HepG2 (cell line): Measurements from ENCODE around the gene SLC16A3. TPM values are rescaled to one million over a fixed set of nuclear protein-coding genes. Genes with fewer than 3 reads are reported as not detected.

Experiments
- AFF4 ChIP-seq: sonication (generic); formaldehyde crosslinking; IDR thresholded peaks from 2 replicates; pipeline ENCODE4 v1.4.0; 2020; ENCODE audit warnings: missing genetic modification reagents
- BRD4 ChIP-seq: sonication (generic); formaldehyde crosslinking; IDR thresholded peaks from 2 replicates; pipeline ENCODE4 v1.4.0; 2020; ENCODE audit warnings: missing genetic modification reagents
- CREB1 ChIP-seq, 2 experiments: fragments of 450-650 bp in 1 of 2; IDR thresholded peaks; 2 replicates each; pipeline ENCODE4 v1.6.1; 2016 to 2017; ENCODE audit warnings: control low read depth in 1 of 2, mild to moderate bottlenecking in 1 of 2, missing compliant biosample characterization in 1 of 2, missing genetic modification characterization in 1 of 2
- GATAD1 ChIP-seq: IDR thresholded peaks from 2 replicates; pipeline ENCODE4 v1.6.1; 2016; ENCODE audit warnings: missing genetic modification reagents, missing compliant biosample characterization
- GLMP ChIP-seq: sonication (generic); formaldehyde crosslinking; IDR thresholded peaks from 2 replicates; pipeline ENCODE4 v1.9.0; 2021; ENCODE audit warnings: missing genetic modification reagents, mild to moderate bottlenecking, borderline replicate concordance
- HNRNPLL ChIP-seq: fragments of 200-400 bp; formaldehyde crosslinking; IDR thresholded peaks from 2 replicates; pipeline ENCODE4 v1.6.1; 2017; ENCODE audit warnings: mild to moderate bottlenecking, low read depth, low read length; ENCODE audit not compliant: poor library complexity, severe bottlenecking
- JUNB ChIP-seq: sonication (generic); formaldehyde crosslinking; IDR thresholded peaks from 2 replicates; pipeline ENCODE4 v1.8.0; 2022; ENCODE audit warnings: missing genetic modification reagents, mild to moderate bottlenecking, borderline replicate concordance
- KLF6 ChIP-seq: IDR thresholded peaks from 2 replicates; pipeline ENCODE4 v1.8.0; 2016; ENCODE audit warnings: missing biosample characterization, missing genetic modification reagents
- KMT2B ChIP-seq: IDR thresholded peaks from 2 replicates; pipeline ENCODE4 v1.6.1; 2016; ENCODE audit warnings: missing genetic modification reagents, missing compliant biosample characterization
- MXI1 ChIP-seq: IDR thresholded peaks from 3 replicates; pipeline ENCODE4 v1.6.1; 2012; ENCODE audit warnings: low read depth, low read length, inconsistent platforms, borderline replicate concordance
- NCOA5 ChIP-seq: sonication (generic); formaldehyde crosslinking; IDR thresholded peaks from 2 replicates; pipeline ENCODE4 v1.4.0; 2020; ENCODE audit warnings: missing genetic modification reagents
- PRPF4 ChIP-seq: fragments of 200-400 bp; formaldehyde crosslinking; IDR thresholded peaks from 2 replicates; pipeline ENCODE4 v1.6.1; 2016; ENCODE audit warnings: low read length, low read depth; ENCODE audit not compliant: poor library complexity, severe bottlenecking
- RARG ChIP-seq: sonication (generic); formaldehyde crosslinking; IDR thresholded peaks from 2 replicates; pipeline ENCODE4 v1.4.0; 2020; ENCODE audit warnings: low read depth, mild to moderate bottlenecking, missing genetic modification reagents
- SATB2 ChIP-seq: sonication (generic); formaldehyde crosslinking; IDR thresholded peaks from 2 replicates; pipeline ENCODE4 v1.5.0; 2020; ENCODE audit warnings: missing genetic modification reagents
- ZBTB46 ChIP-seq: sonication (generic); formaldehyde crosslinking; IDR thresholded peaks from 2 replicates; pipeline ENCODE4 v1.4.0; 2020; ENCODE audit warnings: mild to moderate bottlenecking, missing genetic modification reagents, borderline replicate concordance
- ZBTB7A ChIP-seq: sonication (generic); formaldehyde crosslinking; IDR thresholded peaks from 2 replicates; pipeline ENCODE4 v1.8.0; 2022; ENCODE audit warnings: mild to moderate bottlenecking, missing genetic modification reagents
- ZC3H4 ChIP-seq: sonication (generic); formaldehyde crosslinking; IDR thresholded peaks from 2 replicates; pipeline ENCODE4 v1.4.0; 2020; ENCODE audit warnings: missing genetic modification reagents, borderline replicate concordance
- ZNF205 ChIP-seq: IDR thresholded peaks from 2 replicates; pipeline ENCODE4 v1.6.1; 2018; ENCODE audit warnings: missing biosample characterization, missing genetic modification reagents
- ZNF580 ChIP-seq: IDR thresholded peaks from 2 replicates; pipeline ENCODE4 v1.6.1; 2016; ENCODE audit warnings: low read depth, borderline replicate concordance
- ZNF639 ChIP-seq: conservative IDR thresholded peaks from 2 replicates; pipeline ENCODE4 v1.6.1; 2018; ENCODE audit warnings: missing genetic modification reagents
- ZNF652 ChIP-seq: IDR thresholded peaks from 2 replicates; pipeline ENCODE4 v1.6.1; 2016; ENCODE audit warnings: low read depth, borderline replicate concordance
- polyA plus RNA-seq, 8 experiments: library from polyadenylated mRNA; depleted of rRNA in 3 of 8; stranded (reverse) in 7 of 8; unstranded in 1 of 8; fragments of >200 nt; fragmentation: Illumina TruSeq in 4 of 8; extraction: Trizol in 4 of 8; gene quantifications; 2 replicates each; pipeline versions ENCODE4 v1.2.1 to v1.2.3, GENCODE V29; 2011 to 2016; ENCODE audit warnings: low read depth in 4 of 8, missing spikeins in 1 of 8, mixed read lengths in 1 of 8; ENCODE audit not compliant: insufficient read depth in 1 of 8
- total RNA-seq, 5 experiments: library from RNA; depleted of rRNA; stranded (reverse); fragments of >200 nt; fragmentation: Illumina TruSeq; extraction: Trizol; gene quantifications; 2 replicates each; pipeline ENCODE4 v1.2.3, GENCODE V29; 2016; ENCODE audit warnings: low read depth in 1 of 5

SLC16A3 gene
- total and polyA plus RNA-seq, 2 of the 13 experiments (the other 11 are each of a cell fraction or from before 2014, with no cell fraction given) = 242 to 349 TPM

- TF ChIP-seq AFF4 (peak; percentile 74; the same call in 1 of the 2 replicates), ZC3H4 (CRISPR knock-in tag) (no peak; the same call in 1 of the 2 replicates), ZNF639 (CRISPR knock-in tag) (no peak), HNRNPLL (peak; percentile 39), PRPF4 (no peak), NCOA5 (CRISPR knock-in tag) (peak; percentile 92; the same call in 1 of the 2 replicates), GATAD1 (CRISPR knock-in tag) (no peak), ZBTB46 (CRISPR knock-in tag) (no peak; the same call in 1 of the 2 replicates), CREB1 (IDR thresholded peaks at IDR 0.05) (no peak), CREB1 (CRISPR knock-in tag; IDR thresholded peaks at IDR 0.05) (no peak), MXI1 (no peak), JUNB (CRISPR knock-in tag) (no peak), KMT2B (CRISPR knock-in tag) (0 out of 2 replicates have a peak, but pooled peaks have one; percentile 31), ZNF205 (CRISPR knock-in tag) (no peak), ZBTB7A (no peak), ZNF580 (CRISPR knock-in tag) (0 out of 2 replicates have a peak, but pooled peaks have one; percentile 20), ZNF652 (peak; percentile 54; the same call in 1 of the 2 replicates), SATB2 (CRISPR knock-in tag) (no peak), BRD4 (CRISPR knock-in tag) (0 out of 2 replicates have a peak, but pooled peaks have one; percentile 22), RARG (CRISPR knock-in tag) (no peak), KLF6 (CRISPR knock-in tag) (0 out of 2 replicates have a peak, but pooled peaks have one; percentile 1), GLMP (CRISPR knock-in tag) (no peak)
Observed at GRCh38 chr17:82241926-82242697, 13.3 kb downstream of the SLC16A3 start (continued).
